PC-3 (cell line): ENCODE results near the gene NDOR1. TPM values are rescaled to one million over a fixed set of nuclear protein-coding genes. Genes with fewer than 3 reads are reported as not detected.
A peak's percentile ranks its signal among the peaks of the same experiment; 100 is the strongest.

Experiments
- ATAC-seq: fragments of 200-7000 bp; cut with Tn5 transposase; 2 replicates; pipeline ENCODE4 v1.9.1; 2020; ENCODE audit warnings: mild to moderate bottlenecking, moderate library complexity
- BruUV-seq: library from RNA; stranded (reverse); fragments of 400-500 nt; replicated peaks from 2 replicates; lab custom pipeline; 2021; lab: Mats Ljungman, UMichigan
- CTCF ChIA-PET: fragments of 300-600 bp; sonication (Branson Sonifier 250); formaldehyde crosslinking; loops from one replicate; lab custom pipeline; 2022; ENCODE audit warnings: antibody characterized with exemption; lab: Charles Lee
- POLR2A ChIA-PET: fragments of 300-600 bp; sonication (Branson Sonifier 250); formaldehyde crosslinking; loops from one replicate; lab custom pipeline; 2022; ENCODE audit warnings: antibody characterized with exemption; ENCODE audit not compliant: unreplicated experiment; lab: Charles Lee
- DNase-seq: peaks from one replicate; pipeline ENCODE4 v3.0.0-alpha.2; 2015
- H2AFZ ChIP-seq: fragments of 300-600 bp; sonication (generic); 2 replicates; pipeline ENCODE4 v1.6.0; 2016; ENCODE audit warnings: antibody characterized with exemption, low read length
- H3F3A ChIP-seq: fragments of 300-600 bp; sonication (generic); one replicate; pipeline ENCODE4 v1.6.0; 2017; ENCODE audit warnings: antibody characterized with exemption, low read length, control low read depth, mild to moderate bottlenecking; ENCODE audit not compliant: unreplicated experiment
- H3K27ac ChIP-seq: fragments of 300-600 bp; sonication (generic); 2 replicates; pipeline ENCODE4 v1.5.1; 2016; ENCODE audit warnings: mild to moderate bottlenecking, low read length
- H3K27me3 ChIP-seq: fragments of 300-600 bp; sonication (generic); 2 replicates; pipeline ENCODE4 v1.6.1; 2016; ENCODE audit warnings: low read length, mixed read lengths
- H3K36me3 ChIP-seq: fragments of 300-600 bp; sonication (generic); 2 replicates; pipeline ENCODE4 v1.6.1; 2016; ENCODE audit warnings: low read depth, mixed run types, low read length, mixed read lengths
- H3K4me1 ChIP-seq: fragments of 300-600 bp; sonication (generic); 2 replicates; pipeline ENCODE4 v1.5.1; 2016; ENCODE audit warnings: low read length; ENCODE audit not compliant: insufficient read depth
- H3K4me2 ChIP-seq: fragments of 300-600 bp; sonication (generic); 2 replicates; pipeline ENCODE4 v1.6.0; 2016; ENCODE audit warnings: low read length
- H3K4me3 ChIP-seq: fragments of 300-600 bp; sonication (generic); 2 replicates; pipeline ENCODE4 v1.5.1; 2016; ENCODE audit warnings: mild to moderate bottlenecking, low read length, mixed read lengths
- H3K79me2 ChIP-seq: fragments of 300-600 bp; sonication (generic); 2 replicates; pipeline ENCODE4 v1.6.1; 2017; ENCODE audit warnings: low read length, mixed read lengths
- H3K9ac ChIP-seq: fragments of 300-600 bp; sonication (generic); 2 replicates; pipeline ENCODE4 v1.6.0; 2016; ENCODE audit warnings: mild to moderate bottlenecking, low read length
- H3K9me2 ChIP-seq: fragments of 300-600 bp; sonication (generic); replicated peaks from 2 replicates; pipeline ENCODE4 v1.6.1; 2016; ENCODE audit warnings: mixed run types, low read length, mixed read lengths
- H3K9me3 ChIP-seq: fragments of 300-600 bp; sonication (generic); 2 replicates; pipeline ENCODE4 v1.6.1; 2016; ENCODE audit warnings: low read length, mixed read lengths
- H4K20me1 ChIP-seq: fragments of 300-600 bp; sonication (generic); 2 replicates; pipeline ENCODE4 v1.6.1; 2016; ENCODE audit warnings: low read length, mixed read lengths
- CTCF ChIP-seq: fragments of 300-600 bp; sonication (generic); conservative IDR thresholded peaks from 2 replicates; pipeline ENCODE4 v1.5.1; 2017; ENCODE audit warnings: antibody characterized with exemption, low read depth, mild to moderate bottlenecking, low read length
- EZH2 ChIP-seq: fragments of 300-600 bp; sonication (generic); IDR thresholded peaks from one replicate; pipeline ENCODE4 v1.6.1; 2017; ENCODE audit warnings: antibody characterized with exemption, mild to moderate bottlenecking, low read length; ENCODE audit not compliant: unreplicated experiment
- EZH2phosphoT487 ChIP-seq: fragments of 300-600 bp; sonication (generic); IDR thresholded peaks from 2 replicates; pipeline ENCODE4 v1.6.1; 2018; ENCODE audit warnings: mild to moderate bottlenecking, antibody characterized with exemption, low read length, borderline replicate concordance
- intact Hi-C: fragments of 100-400 bp; cut with micrococcal nuclease; formaldehyde crosslinking; loops from 2 replicates; pipeline ENCODE4 v1.9.0; 2023
- total RNA-seq: library from RNA; depleted of rRNA; stranded (reverse); fragments of >200 nt; gene quantifications from 2 replicates; pipeline ENCODE4 v1.2.3, GENCODE V29; 2014

Gene NDOR1
- total RNA-seq, 1 experiment from 2014 or later, result 25.7 TPM

GRCh38 chr9:137240318-137240840 lies 34.9 kb downstream of the NDOR1 start:
- Histone ChIP-seq H3K27me3 (no peaks in the 10 kb centered on the region), H4K20me1 (peaks cover 28% of the 10 kb centered on the region), H3K27ac (peak overlapping the region; percentile 89), H3K9ac (peak overlapping the region; percentile 87), H3K4me1 (peaks cover 37% of the 10 kb centered on the region), H2AFZ (peak overlapping the region; percentile 78), H3K9me3 (no peaks in the 10 kb centered on the region), H3F3A (peaks cover 5% of the 10 kb centered on the region), H3K4me3 (peak overlapping the region; percentile 84), H3K4me2 (peak overlapping the region; percentile 95), H3K79me2 (peaks cover 46% of the 10 kb centered on the region), H3K36me3 (peaks cover 17% of the 10 kb centered on the region), H3K9me2 (no peaks in the 10 kb centered on the region)
- TF ChIP-seq CTCF (0 out of 2 replicates have a peak, but pooled peaks have one; percentile 11), EZH2 (no peak), EZH2phosphoT487 (peak; percentile 62; the same call in 1 of the 2 replicates)
- CTCF ChIA-PET, result interaction anchor here (1.0 kb wide), 1 partner anchor 111 kb away, joined by 3 read pairs; no protein-coding TSS in a partner anchor
- DNase-seq, result peak; percentile 57
- intact Hi-C loops, result no loop called here
- no TSS peak for BruUV-seq
- POLR2A ChIA-PET, result interaction anchor here (0.6 to 1.4 kb wide), 6 partner anchors 13 to 175 kb away, joined by 4 to 10 read pairs (median 4); partner anchors contain the start of genes RNF224 and TOR4A
- peak; percentile 23 for ATAC-seq

- no TSS peak for BruUV-seq
- H3K4me3 ChIP-seq, result peak within 1 kb of the TSS; percentile 97
- peaks cover 5% of the 10 kb centered on the region for H3F3A ChIP-seq
- DNase-seq (peak; percentile 97), ATAC-seq (peak; percentile 62)
- intact Hi-C loops, result no loop called here
- POLR2A ChIA-PET, result interaction anchor here (0.6 to 1.4 kb wide), 5 partner anchors 13 to 175 kb away, joined by 4 to 10 read pairs (median 4); partner anchors contain the start of genes RNF224 and TOR4A
- peak within 1 kb of the TSS; percentile 89 for H3K9ac ChIP-seq
- H3K27ac ChIP-seq, result peak within 1 kb of the TSS; percentile 89
- H3K36me3 ChIP-seq, result peaks cover 17% of the 10 kb centered on the region
- peaks cover 28% of the 10 kb centered on the region for H4K20me1 ChIP-seq
- peak within 1 kb of the TSS; percentile 78 for H2AFZ ChIP-seq
- peaks cover 46% of the 10 kb centered on the region for H3K79me2 ChIP-seq
- TF ChIP-seq EZH2phosphoT487 (no peak), CTCF (no peak), EZH2 (no peak)
- CTCF ChIA-PET, result interaction anchor here (1.0 kb wide), 1 partner anchor 111 kb away, joined by 3 read pairs; no protein-coding TSS in a partner anchor
- H3K4me2 ChIP-seq, result peak within 1 kb of the TSS; percentile 95
- H3K4me1 ChIP-seq, result peaks cover 37% of the 10 kb centered on the region
- no peaks in the 10 kb centered on the region for H3K9me2 ChIP-seq
- no peaks in the 10 kb centered on the region for H3K9me3 ChIP-seq
- H3K27me3 ChIP-seq, result no peaks in the 10 kb centered on the region
These were observed 35.5 kb downstream of the NDOR1 start, which contains the start of gene TUBB4B for GRCh38 chr9:137240841-137241489. TSS of gene TUBB4B (plus strand) at chr9:137241287. CDS start at chr9:137241361, 74 bp downstream.
